GM18873 (cell line): ENCODE results near the gene MTR.

ENCODE experiments used
- ATAC-seq: cut with Tn5 transposase; IDR thresholded peaks from one replicate; pipeline ENCODE4 v1.9.1; 2021; ENCODE audit warnings: mild to moderate bottlenecking, moderate library complexity, moderate number of reproducible peaks; ENCODE audit not compliant: unreplicated experiment, low FRiP score

MTR gene

GRCh38 chr1:236861560-236862218 lies 66.6 kb downstream of the MTR start:
- ATAC-seq: no peak

- no peak for ATAC-seq
Observed at GRCh38 chr1:236862219-236862591, 67.1 kb downstream of the MTR start.

DNA sequence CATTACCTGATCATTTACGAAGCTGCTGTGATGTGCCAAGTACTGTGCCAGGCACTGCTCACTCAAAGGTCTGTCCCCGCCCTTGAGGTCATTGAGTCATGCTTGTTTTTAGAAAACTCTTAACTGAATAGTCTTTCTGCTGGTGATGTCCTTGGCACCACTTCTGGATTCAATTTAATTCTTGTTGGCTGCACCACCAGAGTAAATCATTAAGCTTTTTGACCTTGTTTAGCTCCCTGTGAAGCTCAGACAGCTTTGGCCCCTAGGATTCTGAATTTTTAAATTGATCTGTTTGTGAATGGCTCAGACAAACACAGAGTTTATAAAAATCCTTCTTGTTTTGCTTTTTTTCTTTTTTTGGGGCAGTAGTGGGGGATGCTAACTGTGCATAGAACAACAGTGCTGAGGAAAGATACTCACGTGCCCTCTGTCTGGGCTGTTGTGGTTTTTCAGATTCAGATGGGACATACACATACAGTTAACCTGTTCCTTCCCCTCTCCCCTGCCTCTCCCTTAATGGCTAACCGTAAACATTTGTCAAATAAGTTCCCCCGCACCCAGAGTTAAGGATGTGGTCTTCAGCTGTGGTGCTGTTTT lies 67.6 kb downstream of the MTR start:
- no peak for ATAC-seq

- ATAC-seq: no peak
Observed at GRCh38 chr1:236864211-236864610, 69.1 kb downstream of the MTR start.

DNA sequence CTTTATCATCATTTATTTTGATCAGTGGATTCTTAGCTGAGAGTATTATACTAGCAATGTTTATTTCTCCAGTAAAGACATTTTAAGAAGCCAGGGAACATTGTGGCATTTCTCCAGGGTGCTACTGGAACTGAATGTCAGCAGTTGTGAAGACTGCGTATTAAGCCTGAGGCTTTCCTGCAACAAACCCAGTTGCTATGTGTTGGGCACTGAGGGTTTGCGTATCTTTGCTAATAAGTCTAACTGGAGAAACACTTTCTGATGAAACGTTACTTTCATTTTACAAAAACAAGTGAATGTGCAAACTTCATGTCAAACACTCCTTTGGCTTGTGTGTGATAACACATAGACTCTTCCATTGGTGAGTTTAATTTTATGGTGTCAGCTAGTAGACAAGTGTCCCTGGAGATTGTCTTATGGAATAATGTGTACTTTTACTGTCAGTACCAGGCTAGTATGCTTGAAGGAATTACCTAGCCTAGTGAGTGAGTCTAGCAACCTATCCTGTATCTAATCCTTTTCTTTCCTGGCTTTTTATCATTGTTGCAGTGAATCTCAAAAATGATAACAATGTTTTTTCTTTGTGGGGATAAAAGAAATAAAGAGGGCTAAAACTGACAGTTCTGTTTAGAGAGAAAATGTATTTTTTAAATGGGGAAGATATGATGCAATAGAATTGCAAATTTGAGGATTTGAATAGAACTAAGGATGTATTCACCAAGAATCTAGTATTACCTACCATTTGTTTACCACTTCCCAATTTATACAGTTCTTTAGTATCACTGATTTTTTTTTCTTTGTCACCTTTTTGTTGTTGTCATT lies 70.1 kb downstream of the MTR start:
- no peak for ATAC-seq

DNA sequence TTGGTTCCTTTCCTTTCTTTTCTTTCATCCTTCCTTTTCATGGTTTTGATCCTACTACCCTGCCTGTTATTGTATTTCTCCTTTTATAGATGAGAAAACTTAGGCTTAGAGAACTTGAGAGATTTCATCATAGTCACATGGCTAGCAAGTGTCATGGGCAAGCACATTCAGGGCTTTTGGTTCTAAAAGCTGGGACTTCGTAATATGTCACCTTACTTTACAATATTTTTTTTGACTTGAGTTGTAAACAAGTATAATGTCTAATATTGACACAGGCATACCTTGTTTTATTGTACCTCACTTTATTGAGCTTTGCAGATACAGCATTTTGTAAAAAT lies 70.7 kb downstream of the MTR start:
- no peak for ATAC-seq

DNA sequence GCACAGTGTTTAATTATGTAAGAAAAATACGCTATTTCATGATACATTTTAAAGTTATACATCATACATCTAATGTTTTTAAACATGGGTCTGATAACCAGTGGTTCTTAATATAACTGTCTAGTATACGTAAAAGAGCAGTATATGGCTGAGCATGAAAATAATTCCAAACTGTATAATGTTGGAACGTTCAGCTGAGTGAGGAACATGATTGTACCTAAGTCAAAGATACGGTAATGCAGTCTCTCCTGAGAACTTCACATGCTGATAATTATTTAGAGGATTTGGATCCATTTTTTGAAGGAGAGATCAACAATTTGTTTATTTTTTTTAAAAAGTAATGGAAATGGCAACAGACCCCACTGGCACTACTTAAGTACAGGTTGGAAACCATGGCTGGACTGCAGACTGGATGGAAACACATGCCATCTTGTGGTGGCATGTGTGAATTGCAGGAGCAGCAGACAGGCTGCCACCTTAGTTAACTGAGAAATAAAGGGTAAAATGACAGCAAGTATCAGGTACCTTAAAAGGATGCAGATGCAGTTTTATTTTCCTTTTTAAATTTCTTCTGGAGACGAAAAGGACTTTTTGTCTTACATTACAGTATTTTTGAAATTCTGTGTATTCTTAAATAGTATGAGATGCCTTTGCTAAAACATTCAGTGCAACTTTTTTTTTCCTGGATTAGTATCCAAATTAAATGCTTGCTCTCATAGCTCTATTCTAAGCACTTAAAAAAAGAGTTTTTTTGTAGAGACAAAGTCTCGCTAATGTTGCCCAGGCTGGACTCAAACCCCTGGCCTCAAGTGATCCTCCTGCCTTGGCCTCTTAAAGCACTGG lies 73.8 kb downstream of the MTR start:
- ATAC-seq: peak; percentile 72

- no peak for ATAC-seq
Observed at GRCh38 chr1:236869911-236870310, 74.8 kb downstream of the MTR start.

DNA sequence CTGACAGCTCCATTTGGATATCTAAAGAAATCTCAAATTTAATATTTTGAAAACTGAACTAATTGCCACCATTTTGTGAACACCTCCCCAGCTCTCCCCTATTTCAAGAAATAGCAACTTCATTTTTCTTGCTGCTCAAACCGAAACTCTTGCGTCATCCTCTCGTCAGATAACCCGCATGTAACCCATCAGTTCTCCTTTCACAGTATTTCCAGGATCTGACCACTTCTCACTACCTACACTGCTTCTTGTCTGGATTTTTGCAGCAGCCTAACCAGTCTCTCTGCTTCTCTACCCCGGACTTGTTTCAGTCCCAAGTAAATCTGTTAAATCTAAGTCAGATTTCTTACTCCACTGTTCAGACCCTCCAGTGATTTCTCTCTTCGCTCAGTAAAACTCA lies 75.6 kb downstream of the MTR start:
- no peak for ATAC-seq

- ATAC-seq: no peak
Observed at GRCh38 chr1:236872075-236872666, 77.1 kb downstream of the MTR start.

- ATAC-seq: no peak
Observed at GRCh38 chr1:236875975-236876374, 80.9 kb downstream of the MTR start.

- ATAC-seq: no peak
Observed at GRCh38 chr1:236877661-236878060, 82.6 kb downstream of the MTR start.

- no peak for ATAC-seq
Observed at GRCh38 chr1:236880209-236880608, 85.1 kb downstream of the MTR start.

DNA sequence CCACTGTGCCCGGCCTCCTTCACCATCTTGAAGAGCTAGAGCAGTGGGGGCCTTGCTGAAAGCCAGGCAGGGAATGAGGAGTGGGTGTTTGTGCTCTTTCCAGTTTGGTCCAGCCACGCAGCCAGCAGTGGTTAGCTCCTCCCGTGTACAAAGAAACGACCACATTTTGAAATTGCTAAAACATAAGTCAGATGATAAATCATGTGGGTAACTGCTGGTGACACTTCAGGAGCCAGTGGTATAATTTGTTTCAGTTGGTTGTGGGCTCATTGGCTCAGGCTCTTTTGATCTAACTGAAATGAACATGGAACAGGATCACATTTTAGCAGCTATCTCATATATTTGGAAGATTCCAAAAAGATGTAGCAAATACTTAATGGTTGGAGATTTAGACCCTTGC lies 87.6 kb downstream of the MTR start:
- no peak for ATAC-seq

GRCh38 chr1:236886199-236886598 lies 91.1 kb downstream of the MTR start:
- ATAC-seq: no peak

GRCh38 chr1:236887081-236887480 lies 92.0 kb downstream of the MTR start:
- no peak for ATAC-seq

DNA sequence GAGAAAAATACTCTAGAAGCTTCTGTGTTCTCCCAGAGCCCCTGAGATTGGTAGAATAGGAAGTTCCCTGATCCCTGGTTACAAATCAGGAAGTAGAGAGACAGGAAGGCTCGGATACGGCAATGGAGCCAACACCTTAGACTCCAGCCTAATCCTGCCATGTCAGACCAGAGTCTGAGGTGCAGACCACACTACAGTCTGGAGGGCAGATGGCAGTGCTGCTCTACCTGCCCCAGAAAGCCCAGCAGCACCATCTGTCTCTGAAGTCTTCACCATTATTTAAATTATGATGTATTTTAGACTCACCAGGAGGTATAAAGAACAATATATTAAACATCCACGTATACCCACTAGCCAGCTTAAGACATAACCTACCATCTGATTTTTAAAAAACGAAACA lies 93.0 kb downstream of the MTR start:
- no peak for ATAC-seq

DNA sequence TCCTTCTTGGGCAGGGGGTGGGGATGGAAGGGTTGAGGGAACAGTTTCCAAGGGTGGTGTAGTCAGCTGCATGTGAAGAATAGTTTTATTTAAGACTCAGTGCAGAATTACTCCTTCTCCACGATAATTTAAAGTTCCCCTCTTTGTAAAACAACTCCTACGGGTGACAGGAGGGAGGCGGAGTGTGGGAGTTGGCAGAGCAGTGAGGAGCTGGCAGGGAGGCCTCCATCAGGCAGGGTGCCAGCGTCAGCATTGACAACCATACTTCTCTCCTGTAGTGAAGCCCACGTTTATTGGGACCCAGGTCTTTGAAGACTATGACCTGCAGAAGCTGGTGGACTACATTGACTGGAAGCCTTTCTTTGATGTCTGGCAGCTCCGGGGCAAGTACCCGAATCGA lies 93.8 kb downstream of the MTR start:
- no peak for ATAC-seq

DNA sequence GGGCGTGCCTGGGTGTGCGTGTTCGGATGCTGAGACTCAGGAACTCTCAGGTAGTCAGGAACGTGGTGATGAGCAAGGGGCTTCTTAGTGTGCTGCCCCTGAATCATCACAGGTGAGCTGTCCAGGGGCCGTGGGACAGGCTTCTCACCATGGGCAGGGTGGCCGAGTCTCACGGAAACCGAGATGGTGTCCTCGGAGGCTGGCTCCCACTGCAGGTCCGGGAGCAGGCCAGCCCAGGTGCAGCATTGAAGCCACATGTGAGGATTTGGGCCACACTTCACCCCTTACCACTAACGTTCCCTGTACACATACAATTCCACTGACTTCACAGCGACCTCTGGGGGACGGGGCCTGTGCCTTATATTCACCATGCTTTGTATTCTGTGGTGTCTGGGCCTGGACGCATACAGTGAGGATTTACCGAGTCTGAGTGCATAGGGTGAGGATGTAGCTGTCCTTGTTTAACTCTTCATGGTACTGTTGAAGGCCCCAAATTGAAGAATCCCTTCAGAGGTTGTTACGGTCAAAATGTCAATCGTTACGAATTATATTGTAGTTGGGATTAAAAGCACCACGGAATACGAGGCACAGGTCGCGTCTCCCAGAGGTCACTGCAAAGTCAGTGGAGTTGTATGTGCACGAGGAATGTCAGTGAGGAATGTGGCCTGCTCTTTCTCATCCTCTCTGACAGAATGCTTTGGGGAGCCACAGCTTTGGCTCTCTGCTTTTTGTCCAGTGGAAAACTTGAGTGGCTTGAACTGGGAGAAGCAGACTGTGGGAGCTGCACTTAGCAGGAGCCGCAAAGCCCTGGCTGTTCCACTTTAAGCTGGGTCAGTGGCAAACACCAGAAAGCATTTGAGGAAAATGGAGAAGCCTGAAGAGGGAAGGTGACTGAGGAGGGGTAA lies 95.3 kb downstream of the MTR start:
- ATAC-seq: no peak
